T-cell (primary cell): Measurements from ENCODE around the gene C1QBP. TPM values are rescaled to one million over a fixed set of nuclear protein-coding genes. Genes with fewer than 3 reads are reported as not detected.

Source experiments
- ATAC-seq, 4 experiments: fragments of 200-7000 bp in 3 of 4; fragments of 150-1000 bp in 1 of 4; cut with Tn5 transposase; replicated peaks in 1 of 4; 1 replicate in 3 of 4; 2 replicates in 1 of 4; pipeline ENCODE4 v1.10.0; 2021; ENCODE audit warnings: moderate library complexity in 3 of 4, mild to moderate bottlenecking in 2 of 4, moderate number of reproducible peaks in 1 of 4
- CTCF ChIA-PET, 2 donors: fragments of 300-600 bp; sonication (Branson Sonifier 250); formaldehyde crosslinking; loops; one replicate each; lab custom pipeline; 2022; ENCODE audit warnings: antibody characterized with exemption in 2 of 2; lab: Charles Lee
- POLR2A ChIA-PET, 2 donors: fragments of 300-600 bp; sonication (Branson Sonifier 250); formaldehyde crosslinking; loops; one replicate each; lab custom pipeline; 2022; ENCODE audit warnings: antibody characterized with exemption in 2 of 2; lab: Charles Lee
- DNase-seq, 35 experiments: peaks; one replicate each; pipeline versions ENCODE4 v3.0.0 to v3.0.0-alpha.2; 2013 to 2023
- H3K27ac ChIP-seq: one replicate; pipeline ENCODE4 v1.5.1; 2013; ENCODE audit warnings: low read length
- H3K27me3 ChIP-seq, 2 experiments: replicated peaks in 1 of 2; 1 replicate in 1 of 2; 2 replicates in 1 of 2; pipeline versions ENCODE4 v1.6.1 to v1.7.0; 2013; ENCODE audit warnings: low read length in 1 of 2, mixed read lengths in 1 of 2; ENCODE audit not compliant: control insufficient read depth in 2 of 2, insufficient read depth in 2 of 2; ENCODE audit errors: extremely low read depth in 1 of 2
- H3K36me3 ChIP-seq, 2 donors: 1 replicate in 1 of 2; 2 replicates in 1 of 2; pipeline versions ENCODE4 v1.6.1 to v1.7.0; 2013; ENCODE audit warnings: low read length in 1 of 2; ENCODE audit not compliant: control insufficient read depth in 2 of 2, insufficient read depth in 1 of 2; ENCODE audit errors: extremely low read depth in 1 of 2
- H3K4me1 ChIP-seq, 2 experiments: 1 replicate in 1 of 2; 2 replicates in 1 of 2; pipeline versions ENCODE4 v1.6.1 to v1.7.0; 2013; ENCODE audit warnings: low read length in 2 of 2, mixed read lengths in 1 of 2; ENCODE audit not compliant: insufficient read depth in 2 of 2, control insufficient read depth in 1 of 2; ENCODE audit errors: extremely low read depth in 1 of 2
- H3K4me3 ChIP-seq, 2 donors: 1 replicate in 1 of 2; 2 replicates in 1 of 2; pipeline versions ENCODE4 v1.5.1 to v1.7.0; 2013; ENCODE audit warnings: mild to moderate bottlenecking in 2 of 2, low read length in 1 of 2, moderate library complexity in 1 of 2; ENCODE audit not compliant: control insufficient read depth in 1 of 2; ENCODE audit errors: extremely low read depth in 1 of 2
- H3K9me3 ChIP-seq: 2 replicates; pipeline ENCODE4 v1.7.0; 2013
- H3K27ac Mint-ChIP-seq, 2 donors: one replicate each; pipeline ENCODE4 v1.8.0; 2020 to 2021; ENCODE audit warnings: mild to moderate bottlenecking in 2 of 2, mixed read lengths in 2 of 2
- H3K27me3 Mint-ChIP-seq, 2 donors: one replicate each; pipeline ENCODE4 v1.8.0; 2021 to 2022; ENCODE audit warnings: mixed read lengths in 2 of 2
- H3K36me3 Mint-ChIP-seq: one replicate; pipeline ENCODE4 v1.8.0; 2021; ENCODE audit warnings: mixed read lengths
- H3K4me1 Mint-ChIP-seq, 3 donors: one replicate each; pipeline ENCODE4 v1.8.0; 2020 to 2022; ENCODE audit warnings: mixed read lengths in 3 of 3, mild to moderate bottlenecking in 1 of 3
- H3K4me3 Mint-ChIP-seq, 3 donors: one replicate each; pipeline ENCODE4 v1.8.0; 2020 to 2022; ENCODE audit warnings: mild to moderate bottlenecking in 3 of 3, mixed read lengths in 3 of 3, moderate library complexity in 3 of 3
- H3K9me3 Mint-ChIP-seq, 3 donors: one replicate each; pipeline ENCODE4 v1.8.0; 2020 to 2022; ENCODE audit warnings: mixed read lengths in 3 of 3
- WGBS: methylation state at CpG from one replicate; pipeline ENCODE4 v1.1.5; 2013; ENCODE audit warnings: missing lambda C conversion rate; ENCODE audit not compliant: insufficient coverage; 5-methylcytosine and 5-hydroxymethylcytosine counted together
- total RNA-seq, 35 experiments: library from RNA in 6 of 35; stranded (reverse) in 6 of 35; fragments of 120-200 nt in 1 of 35; gene quantifications; one replicate each; pipeline versions ENCODE4 v1.2.1 to v1.2.4 and lab custom pipeline; 2013 to 2026

The C1QBP gene
- total RNA-seq, 5 donors from 2014 or later (not counting 1 experiment from before 2014, with no cell fraction given), result 60.1 to 102 (median 93.5) TPM

GRCh38 chr17:5408186-5408585, 30.8 kb downstream of the C1QBP start:
- H3K27me3 ChIP-seq, result no peaks in the 10 kb centered on the region
- H3K36me3 ChIP-seq, result peaks cover 32 to 91% of the 10 kb centered on the region in 2 donors
- H3K36me3 Mint-ChIP-seq, result peaks cover 43% of the 10 kb centered on the region
- no peaks in the 10 kb centered on the region for H3K9me3 ChIP-seq
- H3K9me3 Mint-ChIP-seq, result no peaks in the 10 kb centered on the region
- H3K27ac ChIP-seq, result no peak overlapping the region
- peaks cover 30 to 32% (median 31%) of the 10 kb centered on the region in 3 donors for H3K4me1 Mint-ChIP-seq
- no peaks in the 10 kb centered on the region for H3K4me1 ChIP-seq
- H3K27me3 Mint-ChIP-seq, result no peaks in the 10 kb centered on the region
- H3K4me3 Mint-ChIP-seq, result no peak overlapping the region
- DNase-seq (no peak), ATAC-seq (no peak)
- no peak overlapping the region for H3K27ac Mint-ChIP-seq
- H3K4me3 ChIP-seq, result no peak overlapping the region
- WGBS, result no CpG with 5 or more reads among the region's 5 CpGs
- ChIA-PET CTCF (no interaction called here), POLR2A (no interaction called here)

GRCh38 chr17:5405400-5405799, 33.6 kb downstream of the C1QBP start:
- Mint-ChIP-seq H3K36me3 (peaks cover 30% of the 10 kb centered on the region), H3K27ac (no peak overlapping the region), H3K4me1 (peaks cover 8 to 14% (median 10%) of the 10 kb centered on the region in 3 donors), H3K9me3 (no peaks in the 10 kb centered on the region), H3K27me3 (no peaks in the 10 kb centered on the region), H3K4me3 (no peak overlapping the region)
- ChIA-PET POLR2A (interaction anchor here in 1 of 2 donors (1.0 kb wide), 1 partner anchor 12 kb away, joined by 3 read pairs; no protein-coding TSS in a partner anchor), CTCF (no interaction called here)
- H3K4me3 ChIP-seq, result no peak overlapping the region
- H3K9me3 ChIP-seq, result no peaks in the 10 kb centered on the region
- no peak for DNase-seq
- WGBS, result 100% methylated on average over 1 of the region's 4 CpGs
- H3K27ac ChIP-seq, result no peak overlapping the region
- H3K4me1 ChIP-seq, result no peaks in the 10 kb centered on the region
- H3K36me3 ChIP-seq, result peaks cover 33 to 87% of the 10 kb centered on the region in 2 donors
- H3K27me3 ChIP-seq, result no peaks in the 10 kb centered on the region
- ATAC-seq, result no peak

GRCh38 chr17:5399767-5400166, 39.2 kb downstream of the C1QBP start:
- ChIA-PET CTCF (no interaction called here), POLR2A (interaction anchor here in 1 of 2 donors (0.6 kb wide), 2 partner anchors 13 to 14 kb away, joined by 3 read pairs; no protein-coding TSS in a partner anchor)
- ATAC-seq, result no peak
- no peak for DNase-seq
- Histone ChIP-seq H3K4me3 (no peak overlapping the region), H3K9me3 (no peaks in the 10 kb centered on the region), H3K27ac (no peak overlapping the region), H3K27me3 (no peaks in the 10 kb centered on the region), H3K36me3 (peaks cover 21 to 79% of the 10 kb centered on the region in 2 donors), H3K4me1 (no peaks in the 10 kb centered on the region)
- peaks cover 0 to 2% (median 0%) of the 10 kb centered on the region in 3 donors for H3K4me1 Mint-ChIP-seq
- no peak overlapping the region for H3K4me3 Mint-ChIP-seq
- peaks cover 47% of the 10 kb centered on the region for H3K36me3 Mint-ChIP-seq
- no peaks in the 10 kb centered on the region for H3K27me3 Mint-ChIP-seq
- H3K9me3 Mint-ChIP-seq, result no peaks in the 10 kb centered on the region
- H3K27ac Mint-ChIP-seq, result no peak overlapping the region
- WGBS, result no CpG with 5 or more reads among the region's 6 CpGs

GRCh38 chr17:5396612-5397011, 42.3 kb downstream of the C1QBP start:
- Mint-ChIP-seq H3K4me3 (no peak overlapping the region), H3K36me3 (peaks cover 56% of the 10 kb centered on the region), H3K9me3 (no peaks in the 10 kb centered on the region), H3K4me1 (no peaks in the 10 kb centered on the region), H3K27ac (no peak overlapping the region), H3K27me3 (no peaks in the 10 kb centered on the region)
- H3K27ac ChIP-seq, result no peak overlapping the region
- DNase-seq (no peak), ATAC-seq (no peak)
- H3K4me3 ChIP-seq, result no peak overlapping the region
- peaks cover 6 to 79% of the 10 kb centered on the region in 2 donors for H3K36me3 ChIP-seq
- H3K4me1 ChIP-seq, result no peaks in the 10 kb centered on the region
- ChIA-PET POLR2A (no interaction called here), CTCF (no interaction called here)
- no CpG with 5 or more reads among the region's 2 CpGs for WGBS
- H3K27me3 ChIP-seq, result no peaks in the 10 kb centered on the region
- H3K9me3 ChIP-seq, result no peaks in the 10 kb centered on the region

GRCh38 chr17:5391678-5392077, 47.3 kb downstream of the C1QBP start:
- Histone ChIP-seq H3K27ac (no peak overlapping the region), H3K4me3 (no peak overlapping the region), H3K4me1 (peaks cover 0 to 6% of the 10 kb centered on the region in 2 experiments), H3K27me3 (no peaks in the 10 kb centered on the region), H3K9me3 (no peaks in the 10 kb centered on the region), H3K36me3 (peaks cover 0 to 82% of the 10 kb centered on the region in 2 donors)
- Mint-ChIP-seq H3K4me1 (peaks cover 7 to 11% (median 10%) of the 10 kb centered on the region in 3 donors), H3K36me3 (peaks cover 69% of the 10 kb centered on the region), H3K27me3 (no peaks in the 10 kb centered on the region), H3K9me3 (no peaks in the 10 kb centered on the region), H3K4me3 (no peak overlapping the region), H3K27ac (peak overlapping the region in 1 of 2 donors; percentile 2)
- DNase-seq (no peak), ATAC-seq (no peak)
- WGBS, result 98% methylated on average over 5 of the region's 5 CpGs
- CTCF ChIA-PET, result interaction anchor here in 1 of 2 donors (0.8 kb wide), 1 partner anchor 34 kb away, joined by 4 read pairs; no protein-coding TSS in a partner anchor
- POLR2A ChIA-PET, result interaction anchor here in 1 of 2 donors (0.6 kb wide), 2 partner anchors 81 to 1480 kb away, joined by 5 to 8 read pairs; no protein-coding TSS in a partner anchor

Other genes with a start within 250 kb of the C1QBP start
- 10 to 100 TPM in 3 of 5 donors, 1 to 10 TPM in 2; 5.5 to 23.4 (median 20.9) TPM for gene ZNF594, start 247.3 kb downstream of the C1QBP start, total RNA-seq
- 1 to 10 TPM in 3 of 5 donors, under 1 TPM in 2; 0.61 to 1.8 (median 1.2) TPM for gene SCIMP, start 204.3 kb downstream of the C1QBP start, total RNA-seq
- gene RABEP1, start 156.9 kb downstream of the C1QBP start, total RNA-seq, result 10 to 100 TPM; 39.1 to 48.1 (median 47.7) TPM
- 100 to 1,000 TPM in 2 of 5 donors, 10 to 100 TPM in 3; 88.2 to 124 (median 99.7) TPM for gene NUP88, start 19.5 kb downstream of the C1QBP start, total RNA-seq
- 10 to 100 TPM; 61.5 to 81.0 (median 67.7) TPM for gene RPAIN, start 19.0 kb downstream of the C1QBP start, total RNA-seq
- gene DHX33, start 29.8 kb upstream of the C1QBP start, total RNA-seq, result 10 to 100 TPM in 3 of 5 donors, 1 to 10 TPM in 2; 7.5 to 13.6 (median 12.0) TPM
- gene DERL2, start 47.0 kb upstream of the C1QBP start, total RNA-seq, result 10 to 100 TPM; 58.2 to 73.9 (median 64.0) TPM
- 10 to 100 TPM; 18.0 to 35.9 (median 33.8) TPM for gene MIS12, start 47.4 kb upstream of the C1QBP start, total RNA-seq
- 100 to 1,000 TPM; 233 to 317 (median 243) TPM for gene NLRP1, start 145.4 kb upstream of the C1QBP start, total RNA-seq